ENCODE results near the gene TXNL4A.

The TXNL4A gene

DNA sequence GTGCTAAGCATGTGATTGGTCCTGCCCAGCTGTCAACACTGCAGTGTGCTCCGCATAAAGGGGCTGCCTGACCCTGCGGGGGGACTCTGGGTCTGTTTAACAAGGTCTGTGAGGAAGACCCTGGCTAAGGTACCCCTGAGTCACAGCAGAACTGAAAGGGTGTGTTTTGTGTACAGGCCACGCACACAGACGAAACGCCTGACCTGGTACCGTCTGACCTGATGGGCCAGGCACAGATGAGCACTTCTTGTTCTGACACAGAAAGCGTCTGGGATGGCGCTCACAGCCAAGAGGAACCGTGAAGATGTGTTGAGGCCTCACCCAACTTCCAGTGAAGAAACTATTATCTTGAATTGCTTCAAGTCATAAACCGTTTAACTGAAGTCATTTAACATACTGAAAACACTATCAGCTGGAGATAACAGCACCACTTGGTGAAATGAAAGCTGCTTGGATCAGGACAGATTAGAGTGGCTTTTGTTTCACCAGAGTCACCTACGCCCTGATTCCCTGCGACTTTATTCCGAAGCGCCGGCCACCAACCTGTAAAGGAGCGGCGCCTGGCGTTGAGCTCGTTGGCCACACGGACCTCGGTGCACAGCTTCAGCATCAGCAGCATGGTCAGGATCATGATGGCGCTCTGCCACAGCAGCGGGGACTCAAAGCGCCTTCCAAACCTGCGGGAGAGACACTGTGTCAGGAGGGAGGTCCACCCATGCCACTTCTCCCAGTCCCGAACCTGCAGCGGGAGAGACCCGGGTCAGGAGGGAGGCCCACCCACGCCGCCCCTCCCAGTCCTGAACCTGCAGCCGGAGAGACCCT is 45.4 kb downstream of the TXNL4A start:
- no peak for DNase-seq (ENCODE audit: insufficient read length, low spot score)
- FAIRE-seq, result peak; percentile 90
- TF ChIP-seq, protein P1, sequence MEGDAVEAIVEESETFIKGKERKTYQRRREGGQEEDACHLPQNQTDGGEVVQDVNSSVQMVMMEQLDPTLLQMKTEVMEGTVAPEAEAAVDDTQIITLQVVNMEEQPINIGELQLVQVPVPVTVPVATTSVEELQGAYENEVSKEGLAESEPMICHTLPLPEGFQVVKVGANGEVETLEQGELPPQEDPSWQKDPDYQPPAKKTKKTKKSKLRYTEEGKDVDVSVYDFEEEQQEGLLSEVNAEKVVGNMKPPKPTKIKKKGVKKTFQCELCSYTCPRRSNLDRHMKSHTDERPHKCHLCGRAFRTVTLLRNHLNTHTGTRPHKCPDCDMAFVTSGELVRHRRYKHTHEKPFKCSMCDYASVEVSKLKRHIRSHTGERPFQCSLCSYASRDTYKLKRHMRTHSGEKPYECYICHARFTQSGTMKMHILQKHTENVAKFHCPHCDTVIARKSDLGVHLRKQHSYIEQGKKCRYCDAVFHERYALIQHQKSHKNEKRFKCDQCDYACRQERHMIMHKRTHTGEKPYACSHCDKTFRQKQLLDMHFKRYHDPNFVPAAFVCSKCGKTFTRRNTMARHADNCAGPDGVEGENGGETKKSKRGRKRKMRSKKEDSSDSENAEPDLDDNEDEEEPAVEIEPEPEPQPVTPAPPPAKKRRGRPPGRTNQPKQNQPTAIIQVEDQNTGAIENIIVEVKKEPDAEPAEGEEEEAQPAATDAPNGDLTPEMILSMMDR (IDR thresholded peaks at IDR 0.05; ENCODE audit: insufficient read depth, missing control alignments), result no peak

DNA sequence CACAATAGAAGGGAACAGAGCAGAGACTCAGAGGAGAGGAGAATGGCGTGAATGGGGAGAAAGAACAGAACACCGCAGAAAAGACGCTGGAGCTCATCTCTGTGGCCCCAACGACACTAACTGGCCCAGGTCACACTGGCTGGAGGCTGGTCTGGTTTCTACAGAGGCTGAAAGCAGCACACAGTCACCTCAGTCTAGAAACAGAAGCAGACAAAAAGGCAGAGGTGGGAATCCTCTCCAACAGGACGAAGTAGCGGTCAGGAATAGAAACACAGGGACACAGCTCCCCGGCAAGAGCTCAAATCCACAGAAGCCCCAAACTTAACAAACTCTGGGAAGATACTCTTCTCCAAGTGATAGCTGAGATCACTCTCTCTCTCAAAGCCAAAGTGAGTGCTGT is 46.2 kb downstream of the TXNL4A start:
- peak; percentile 64 for FAIRE-seq
- no peak for DNase-seq (ENCODE audit: insufficient read length, low spot score)
- TF ChIP-seq, protein P1 (IDR thresholded peaks at IDR 0.05; ENCODE audit: insufficient read depth, missing control alignments), result no peak

DNA sequence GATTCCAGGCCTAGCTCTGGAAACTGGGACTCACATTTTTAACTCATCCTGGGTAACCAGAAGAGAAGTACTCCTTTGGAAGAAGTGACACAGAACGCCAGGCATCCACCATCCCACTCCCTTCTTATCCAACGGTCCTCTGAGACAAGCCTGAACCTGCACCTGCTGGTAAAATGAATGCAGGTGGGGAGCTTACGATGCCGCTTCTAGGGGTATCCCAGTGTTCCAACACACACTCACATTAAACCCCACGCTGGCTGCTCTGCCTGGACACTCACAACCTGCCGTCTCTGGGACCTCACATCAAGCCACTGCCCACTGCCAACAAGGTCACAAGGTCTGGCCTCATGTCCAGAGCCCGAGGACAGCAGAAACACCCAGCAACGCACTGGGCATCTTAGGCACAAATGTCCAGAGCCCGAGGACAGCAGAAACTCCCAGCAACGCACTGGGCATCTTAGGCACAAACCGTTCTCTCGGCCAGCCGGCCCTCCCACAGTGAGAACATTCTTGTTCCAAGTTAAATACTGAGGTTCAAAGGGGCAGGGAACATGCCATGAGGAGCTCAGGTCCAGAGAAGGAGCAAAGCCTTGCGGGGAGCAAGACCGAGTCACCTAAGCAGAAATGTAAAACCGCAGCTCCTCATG is 46.8 kb downstream of the TXNL4A start:
- TF ChIP-seq, protein P1 (IDR thresholded peaks at IDR 0.05; ENCODE audit: insufficient read depth, missing control alignments), result no peak
- DNase-seq (ENCODE audit: insufficient read length, low spot score) (no peak), FAIRE-seq (peak; percentile 87)

DNA sequence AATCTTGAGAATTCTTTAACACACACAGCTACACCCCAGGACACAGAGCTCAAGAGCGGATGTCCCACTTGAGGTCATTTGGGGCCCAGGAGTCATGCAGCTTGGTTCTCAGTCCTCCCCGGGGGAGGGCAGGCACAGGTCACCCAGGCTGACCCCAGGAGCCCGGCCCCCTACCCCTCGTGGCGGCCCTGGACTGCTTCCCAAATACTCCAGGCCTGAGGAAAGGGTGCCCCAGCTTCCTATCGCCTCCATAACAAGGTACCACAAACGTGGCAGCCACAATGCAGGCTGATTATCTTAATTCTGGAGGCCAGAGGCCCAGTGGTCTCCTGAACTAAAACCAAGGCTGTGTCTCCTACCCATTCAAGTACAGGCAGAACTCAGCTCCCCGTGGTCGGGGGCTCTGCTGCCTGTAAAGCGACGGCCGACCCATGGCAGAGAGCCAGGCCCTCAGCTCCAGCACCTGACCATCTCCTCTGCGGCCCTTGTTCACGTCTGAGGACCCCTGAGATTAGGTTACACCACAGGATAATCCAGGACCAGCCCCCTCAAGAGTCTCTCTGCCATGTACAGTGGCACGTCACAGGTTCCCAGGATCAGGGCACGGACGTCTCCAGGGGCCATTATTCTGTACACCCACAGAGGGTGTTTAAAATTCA is 47.4 kb downstream of the TXNL4A start:
- TF ChIP-seq, protein P1 (IDR thresholded peaks at IDR 0.05; ENCODE audit: insufficient read depth, missing control alignments), result no peak
- FAIRE-seq (peak; percentile 29), DNase-seq (ENCODE audit: insufficient read length, low spot score) (no peak)

DNA sequence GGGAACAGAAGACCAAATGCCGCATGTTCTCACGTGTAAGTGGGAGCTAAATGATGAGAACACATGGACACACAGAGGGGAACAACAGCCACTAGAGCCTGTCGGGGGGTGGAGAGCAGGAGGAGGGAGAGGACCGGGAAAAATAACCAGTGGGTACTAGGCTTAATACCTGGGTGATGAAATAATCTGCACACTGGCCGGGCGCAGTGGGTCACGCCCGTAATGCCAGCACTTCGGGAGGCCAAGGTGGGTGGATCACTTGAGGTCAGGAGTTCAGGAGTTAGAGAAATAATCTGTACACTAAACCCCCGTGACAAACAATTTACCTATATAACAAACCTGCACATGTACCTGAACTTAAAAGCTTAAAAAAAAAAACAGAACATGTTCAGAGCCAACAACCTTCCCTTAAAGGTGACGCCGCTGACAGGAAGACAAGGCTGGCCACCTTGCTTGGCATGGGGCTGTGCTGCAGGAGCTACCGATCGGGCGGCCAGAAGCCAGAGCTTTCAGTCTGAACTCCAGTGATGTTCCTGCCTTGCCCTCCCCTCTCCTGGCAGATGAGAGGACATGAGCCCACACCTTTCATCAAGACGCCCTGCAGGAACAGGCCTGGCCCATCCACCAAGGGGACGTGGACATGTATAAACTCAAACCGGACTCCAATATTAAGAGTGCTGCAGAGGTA is 48.1 kb downstream of the TXNL4A start:
- TF ChIP-seq, protein P1 (IDR thresholded peaks at IDR 0.05; ENCODE audit: insufficient read depth, missing control alignments), result no peak
- DNase-seq (ENCODE audit: insufficient read length, low spot score), result no peak
- no peak for FAIRE-seq

DNA sequence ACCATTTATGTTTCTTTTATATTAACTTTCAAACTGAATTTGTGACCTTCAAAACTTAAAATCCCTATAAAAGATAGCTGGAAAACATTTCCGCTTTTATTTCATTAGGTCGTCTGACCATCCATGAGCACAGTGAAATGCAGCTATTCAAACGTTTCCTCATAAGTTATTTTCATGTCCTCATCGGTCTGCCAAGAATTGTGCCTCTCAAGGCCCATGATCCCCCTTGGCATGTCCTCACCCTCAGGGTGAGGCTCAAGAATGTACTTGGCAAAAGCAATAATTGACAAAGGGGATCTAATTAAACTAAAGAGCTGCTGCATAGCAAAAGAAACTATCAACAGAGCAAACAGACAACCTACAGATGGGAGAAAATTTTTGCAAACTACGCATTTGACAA is 49.3 kb downstream of the TXNL4A start:
- FAIRE-seq, result no peak
- TF ChIP-seq, protein P1 (IDR thresholded peaks at IDR 0.05; ENCODE audit: insufficient read depth, missing control alignments), result no peak
- no peak for DNase-seq (ENCODE audit: insufficient read length, low spot score)
